Spleen (tissue), 7 donors: ENCODE measurements around the gene ABHD2.

Experiments
- POLR2A ChIP-seq, 3 donors: fragments of 450-650 bp; IDR thresholded peaks; one replicate each; pipeline ENCODE4 v1.5.1; 2017; ENCODE audit warnings: antibody characterized with exemption in 3 of 3, mild to moderate bottlenecking in 1 of 3
- POLR2AphosphoS5 ChIP-seq, 3 donors: sonication (generic); formaldehyde crosslinking; IDR thresholded peaks; one replicate each; pipeline ENCODE4 v1.5.1; 2017; ENCODE audit warnings: antibody characterized with exemption in 3 of 3
- TF ChIP-seq, protein P1 (sequence below), 11 experiments: fragments of 200-600 bp in 7 of 11; fragments of 450-650 bp in 4 of 11; sonication (generic) in 4 of 11; IDR thresholded peaks in 8 of 11; conservative IDR thresholded peaks in 3 of 11; 1 replicate in 7 of 11; 2 replicates in 4 of 11; pipeline versions ENCODE4 v1.4.0 to v1.8.0; 2016 to 2021; ENCODE audit warnings: antibody characterized with exemption in 11 of 11, inconsistent platforms in 4 of 11, mild to moderate bottlenecking in 1 of 11
- donor health status: DM: no; HTN: no; CAD: no; lungs with moderate emphysema.
- donor health status: DM: no; HTN: no; CAD: no.
- donor health status: DM: no; HTN: no; CAD: no.

- TF ChIP-seq, protein P1, sequence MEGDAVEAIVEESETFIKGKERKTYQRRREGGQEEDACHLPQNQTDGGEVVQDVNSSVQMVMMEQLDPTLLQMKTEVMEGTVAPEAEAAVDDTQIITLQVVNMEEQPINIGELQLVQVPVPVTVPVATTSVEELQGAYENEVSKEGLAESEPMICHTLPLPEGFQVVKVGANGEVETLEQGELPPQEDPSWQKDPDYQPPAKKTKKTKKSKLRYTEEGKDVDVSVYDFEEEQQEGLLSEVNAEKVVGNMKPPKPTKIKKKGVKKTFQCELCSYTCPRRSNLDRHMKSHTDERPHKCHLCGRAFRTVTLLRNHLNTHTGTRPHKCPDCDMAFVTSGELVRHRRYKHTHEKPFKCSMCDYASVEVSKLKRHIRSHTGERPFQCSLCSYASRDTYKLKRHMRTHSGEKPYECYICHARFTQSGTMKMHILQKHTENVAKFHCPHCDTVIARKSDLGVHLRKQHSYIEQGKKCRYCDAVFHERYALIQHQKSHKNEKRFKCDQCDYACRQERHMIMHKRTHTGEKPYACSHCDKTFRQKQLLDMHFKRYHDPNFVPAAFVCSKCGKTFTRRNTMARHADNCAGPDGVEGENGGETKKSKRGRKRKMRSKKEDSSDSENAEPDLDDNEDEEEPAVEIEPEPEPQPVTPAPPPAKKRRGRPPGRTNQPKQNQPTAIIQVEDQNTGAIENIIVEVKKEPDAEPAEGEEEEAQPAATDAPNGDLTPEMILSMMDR (IDR thresholded peaks at IDR 0.05 in 8 of 11, conservative IDR thresholded peaks at IDR 0.05 in 3 of 11): no peak
- TF ChIP-seq POLR2AphosphoS5 (IDR thresholded peaks at IDR 0.05) (no peak), POLR2A (IDR thresholded peaks at IDR 0.05) (no peak)
These were observed 44.9 kb upstream of the ABHD2 start for GRCh38 chr15:89043031-89044002.
